ENCODE data around the gene GNGT2.

GRCh38 chr17:49241040-49241439 is 30.7 kb upstream of the GNGT2 start:
- TF ChIP-seq CTCF (tag by site-specific recombination; IDR thresholded peaks at IDR 0.05) (no peak), ZFP69B (tag by site-specific recombination; IDR thresholded peaks at IDR 0.05) (no peak)

Measured in HEK293 (cell line).